GM21717 (cell line): ENCODE data around the gene COL5A3.
"Not testable (repeated sequence)": the region's sequence is repeated elsewhere in the genome, so short reads cannot be mapped to it uniquely, and the experiment has no call there.

Experiments
- ATAC-seq: cut with Tn5 transposase; IDR thresholded peaks from one replicate; pipeline ENCODE4 v1.9.1; 2021; ENCODE audit warnings: mild to moderate bottlenecking, moderate library complexity; ENCODE audit not compliant: unreplicated experiment

Gene COL5A3

GRCh38 chr19:9940778-9941177 lies 69.5 kb downstream of the COL5A3 start:
- ATAC-seq, result no peak

DNA sequence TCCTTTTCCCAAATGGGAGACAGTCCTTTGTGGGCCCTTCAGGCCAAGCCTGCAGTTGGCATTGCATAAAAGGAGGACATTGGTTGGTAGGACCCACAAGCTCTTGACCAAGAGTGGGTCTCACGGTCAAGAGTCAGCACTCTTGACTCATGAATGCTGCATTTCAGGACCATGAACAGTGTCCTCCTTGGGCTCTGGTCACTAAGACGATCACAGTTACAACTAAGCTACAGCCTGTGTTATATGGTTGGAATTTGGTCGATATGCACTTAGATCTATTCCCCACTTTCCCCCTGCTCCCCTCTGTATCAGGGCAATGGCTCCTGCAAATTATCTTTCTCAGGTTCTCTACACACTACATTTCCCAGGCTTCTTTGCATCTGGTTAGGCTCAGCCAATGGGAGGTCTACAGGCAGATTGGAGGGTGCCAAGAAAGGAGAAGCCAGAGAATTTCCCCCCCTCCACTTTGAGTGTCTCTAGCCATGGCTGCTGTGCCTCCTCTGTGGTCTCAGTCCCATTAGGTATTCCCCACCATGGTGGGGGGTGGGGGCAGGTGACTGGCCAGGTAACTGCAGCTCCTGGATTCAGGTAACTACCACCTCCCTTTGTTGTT lies 70.9 kb downstream of the COL5A3 start:
- no peak for ATAC-seq

DNA sequence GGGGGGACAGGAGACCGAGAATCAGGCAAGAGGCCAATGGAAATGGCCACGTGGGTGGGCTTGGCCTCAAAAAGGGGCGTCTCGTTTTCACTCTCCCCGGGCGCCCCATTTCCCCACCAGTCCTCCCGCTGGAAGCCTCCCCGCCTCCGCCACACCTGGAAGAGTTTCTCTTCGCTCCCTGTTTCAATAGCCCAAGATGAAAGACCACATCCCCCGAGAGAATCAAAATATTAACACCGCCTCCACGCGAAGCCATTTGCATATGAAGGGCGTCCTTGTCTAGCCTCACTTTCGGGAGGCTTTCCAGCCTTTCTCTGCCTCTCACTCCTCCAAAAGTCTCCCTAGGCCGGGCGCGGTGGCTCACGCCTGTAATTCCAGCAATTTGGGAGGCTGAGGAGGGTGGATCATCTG lies 73.3 kb downstream of the COL5A3 start:
- no peak for ATAC-seq

DNA sequence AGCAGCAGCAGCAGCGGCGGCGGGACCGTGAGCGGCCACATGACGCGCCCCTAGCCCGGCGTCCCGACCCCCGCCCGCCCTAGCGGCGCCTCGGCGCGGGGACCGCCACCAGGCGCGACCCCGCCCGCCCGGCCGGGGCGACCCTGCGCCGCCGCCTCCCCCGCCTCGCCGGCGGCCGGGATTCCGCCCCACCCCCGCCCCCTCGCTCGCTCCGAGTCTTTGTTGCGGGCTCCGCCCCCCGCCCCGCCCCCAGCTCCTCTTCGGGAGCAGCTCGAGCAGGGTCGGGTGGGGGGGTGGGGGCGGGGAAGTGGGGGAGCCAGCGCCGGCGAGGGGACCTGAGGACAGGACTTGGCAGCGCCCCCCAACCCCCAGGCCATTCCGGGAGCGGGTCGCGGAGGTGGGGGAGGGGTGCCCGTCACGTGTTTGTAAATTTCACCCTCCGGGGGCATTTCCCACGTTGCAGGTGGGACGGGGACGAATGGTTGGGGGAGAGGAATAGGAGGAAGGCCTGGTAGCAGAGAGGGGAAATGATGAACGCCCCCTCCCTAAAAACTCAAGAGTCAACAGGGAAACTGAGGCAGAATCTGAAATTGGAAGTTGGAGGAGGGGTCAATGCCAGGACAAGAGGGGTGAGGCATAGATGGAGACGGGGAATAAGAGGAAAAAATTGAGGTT lies 73.8 kb downstream of the COL5A3 start, which contains the start of gene OLFM2:
Gene OLFM2 (minus strand): TSS at position 190 of the 675 bp plus-strand sequence. CDS start 149 bp downstream, at position 41.
- ATAC-seq, result no peak

- ATAC-seq, result no peak
Observed at GRCh38 chr19:9935506-9936325, 74.6 kb downstream of the COL5A3 start.

DNA sequence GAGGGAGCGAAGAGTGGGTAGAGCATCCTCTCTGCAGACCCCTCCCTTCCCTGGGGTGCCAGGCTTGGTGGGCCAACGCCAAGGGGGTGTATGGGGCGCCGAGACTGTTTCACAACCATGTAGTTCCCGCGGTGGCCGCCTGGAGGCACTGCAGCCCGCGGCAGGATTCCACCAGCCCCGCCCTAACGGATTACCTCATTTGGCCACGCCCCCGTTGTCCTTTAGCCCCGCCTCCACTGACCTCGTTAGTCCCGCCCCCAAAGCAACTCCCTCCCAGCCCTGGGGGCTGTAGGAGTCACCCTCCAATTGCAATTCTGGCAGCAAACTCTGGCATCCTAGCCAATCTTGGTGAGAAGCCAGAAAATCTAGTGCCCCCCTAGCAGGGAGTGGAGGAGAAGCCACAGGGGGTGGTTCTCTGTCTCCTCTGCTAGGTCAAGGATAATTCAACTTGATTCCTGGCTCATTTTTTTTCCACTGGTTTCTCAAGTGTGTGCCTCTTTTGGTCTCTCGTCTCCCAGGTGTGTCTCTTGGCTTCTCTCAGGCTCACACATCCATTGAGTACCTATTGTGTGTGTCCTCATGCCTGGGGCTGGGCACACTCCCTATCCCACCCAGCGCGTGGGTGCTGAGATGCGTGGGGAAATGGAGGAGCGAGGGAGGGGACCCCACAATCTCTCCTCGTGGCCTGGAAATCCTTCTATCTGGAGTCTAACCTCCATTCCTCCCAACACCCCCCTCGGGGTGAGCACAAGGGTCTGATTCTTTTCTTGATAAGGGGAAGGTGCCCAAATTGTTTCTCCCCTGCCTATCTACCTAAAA lies 76.0 kb downstream of the COL5A3 start:
- no peak for ATAC-seq

DNA sequence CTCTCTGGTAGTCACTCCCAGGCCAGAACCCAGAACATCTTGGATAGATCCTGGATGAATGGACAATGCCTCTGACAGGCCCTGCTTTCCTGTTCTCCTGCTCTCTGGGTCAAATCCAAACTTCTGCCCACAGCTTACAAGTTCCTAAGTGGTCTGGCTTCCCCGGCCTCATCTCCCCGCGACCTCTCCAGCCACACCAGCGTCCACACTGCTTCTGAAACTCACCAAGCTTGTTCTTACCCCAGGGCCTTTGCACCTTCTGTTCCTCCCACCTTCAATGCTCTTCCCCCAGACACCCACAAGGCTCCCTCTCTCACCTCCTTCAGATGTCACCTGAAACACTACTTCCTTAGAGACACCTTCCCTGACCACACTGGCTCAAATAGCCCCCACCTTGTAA lies 77.5 kb downstream of the COL5A3 start:
- no peak for ATAC-seq

GRCh38 chr19:9931629-9932028 lies 78.7 kb downstream of the COL5A3 start:
- no peak for ATAC-seq

DNA sequence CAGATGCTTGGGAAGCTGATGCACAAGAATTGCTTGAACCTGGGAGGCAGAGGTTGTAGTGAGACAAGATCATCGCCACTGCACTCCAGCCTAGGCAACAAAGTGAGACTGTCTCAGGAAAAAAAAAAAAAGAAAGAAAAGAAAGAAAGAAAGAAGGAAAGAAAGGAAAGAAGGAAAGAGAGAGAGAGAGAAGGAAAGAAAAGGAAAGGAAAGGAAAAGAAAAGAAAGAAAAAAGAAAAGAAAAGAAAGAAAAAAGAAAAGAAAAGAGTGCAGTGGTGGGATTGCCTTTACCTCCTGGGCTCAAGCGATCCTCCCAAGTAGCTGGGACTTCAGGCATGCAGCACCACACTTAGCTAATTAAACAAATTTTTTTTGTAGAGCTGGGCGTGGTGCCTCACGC lies 86.9 kb downstream of the COL5A3 start:
- no peak for ATAC-seq

DNA sequence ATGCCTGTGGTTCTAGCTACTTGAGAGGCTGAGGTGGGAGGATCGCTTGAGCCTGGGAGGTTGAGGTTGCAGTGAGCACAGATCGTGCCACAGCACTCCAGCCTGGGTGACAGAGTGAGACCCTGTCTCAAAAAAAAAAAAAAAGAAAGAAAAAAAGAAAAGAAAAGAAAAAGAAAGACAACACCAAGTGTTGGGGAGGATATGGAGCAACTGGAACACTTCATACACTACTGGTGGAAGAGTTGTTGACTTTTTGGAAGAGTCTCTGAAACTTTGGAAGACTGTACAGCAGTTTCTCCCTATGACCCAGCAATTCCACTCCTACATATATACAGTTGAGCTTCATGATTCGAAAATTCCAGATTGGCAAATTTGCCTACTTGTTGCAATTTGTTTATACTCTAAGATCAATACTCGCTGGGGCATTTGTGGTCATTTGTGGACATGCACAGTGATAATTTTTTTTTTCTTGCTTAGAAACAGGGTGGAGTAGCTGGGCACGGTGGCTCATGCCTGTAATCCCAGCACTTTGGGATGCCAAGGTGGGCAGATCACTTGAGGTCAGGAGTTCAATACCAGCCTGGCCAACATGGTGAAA lies 87.4 kb downstream of the COL5A3 start:
- ATAC-seq, result not testable (repeated sequence)

GRCh38 chr19:9917321-9917720 lies 93.0 kb downstream of the COL5A3 start:
- ATAC-seq, result no peak

DNA sequence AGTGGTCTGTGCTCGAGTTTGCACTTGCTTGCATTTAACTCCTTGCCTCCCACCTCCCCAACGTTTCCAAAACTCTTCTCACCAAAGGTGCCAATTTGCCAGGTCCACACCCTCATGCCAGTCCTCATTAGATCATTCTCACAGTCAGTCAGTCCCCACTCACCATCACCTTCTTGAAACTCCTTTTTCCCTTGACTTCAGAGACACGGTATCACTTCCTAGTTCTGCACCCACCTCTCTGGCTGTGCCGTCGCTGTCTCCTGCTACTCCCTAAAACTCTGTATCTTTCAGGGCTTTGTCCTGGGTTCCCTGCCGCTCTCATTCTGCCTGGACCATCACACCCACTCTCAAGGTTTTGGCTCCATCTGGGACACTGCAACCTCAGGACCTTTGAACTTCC lies 93.6 kb downstream of the COL5A3 start:
- ATAC-seq, result no peak

- ATAC-seq, result no peak
Observed at GRCh38 chr19:9914315-9915207, 95.7 kb downstream of the COL5A3 start.

DNA sequence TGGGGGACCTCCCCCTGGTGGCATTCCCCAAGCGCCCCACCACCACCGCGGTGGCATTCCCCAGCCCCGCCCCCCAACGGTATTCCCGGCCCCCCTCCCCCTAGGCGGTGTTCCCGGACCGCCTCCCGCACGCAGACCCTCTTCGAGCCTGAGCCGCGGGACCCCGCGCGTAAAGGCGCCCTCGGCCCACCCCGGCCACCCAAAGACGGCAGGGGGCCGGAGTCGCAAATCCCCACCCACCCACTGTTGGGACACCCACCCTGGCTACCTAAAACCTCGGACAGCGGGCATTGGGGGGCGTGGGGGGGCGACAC lies 96.3 kb downstream of the COL5A3 start:
- no peak for ATAC-seq

DNA sequence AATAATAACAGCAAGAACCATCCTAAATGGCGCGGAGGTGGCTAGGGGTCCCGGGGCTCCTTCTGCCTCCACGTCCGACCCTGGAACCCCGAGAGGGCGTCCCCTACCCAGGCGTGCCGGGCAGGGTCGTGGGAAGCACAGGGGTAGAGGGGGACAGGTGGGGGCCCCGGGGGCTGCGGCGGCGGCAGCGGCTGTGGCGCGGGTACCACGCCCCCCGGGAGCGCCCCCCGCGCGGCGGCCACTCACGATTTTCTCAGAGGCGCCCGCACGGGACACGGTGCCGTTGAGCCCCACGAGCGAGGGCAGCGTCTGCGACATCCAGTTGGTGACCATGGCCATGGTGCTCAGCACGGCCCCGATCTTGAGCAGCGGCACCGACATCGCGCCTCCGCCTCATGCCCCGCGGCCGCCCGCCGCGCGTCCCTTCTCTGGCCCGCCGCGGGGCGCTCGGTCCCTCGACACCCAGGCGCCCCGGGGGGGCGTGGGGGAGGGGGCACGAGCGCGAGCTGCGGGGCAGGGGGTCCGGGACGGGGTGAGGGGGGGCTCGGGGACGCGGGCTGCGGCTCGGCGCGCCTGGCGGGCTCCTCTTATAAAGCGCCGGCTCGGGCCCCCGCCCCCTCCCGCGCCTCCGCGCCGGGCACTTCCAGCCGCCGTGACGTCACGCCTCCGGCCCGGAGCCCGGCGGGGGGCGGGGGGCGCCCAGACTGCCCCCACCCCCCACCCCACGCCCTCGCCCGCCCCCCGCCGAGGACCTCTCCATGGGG lies 96.9 kb downstream of the COL5A3 start:
- ATAC-seq, result no peak

DNA sequence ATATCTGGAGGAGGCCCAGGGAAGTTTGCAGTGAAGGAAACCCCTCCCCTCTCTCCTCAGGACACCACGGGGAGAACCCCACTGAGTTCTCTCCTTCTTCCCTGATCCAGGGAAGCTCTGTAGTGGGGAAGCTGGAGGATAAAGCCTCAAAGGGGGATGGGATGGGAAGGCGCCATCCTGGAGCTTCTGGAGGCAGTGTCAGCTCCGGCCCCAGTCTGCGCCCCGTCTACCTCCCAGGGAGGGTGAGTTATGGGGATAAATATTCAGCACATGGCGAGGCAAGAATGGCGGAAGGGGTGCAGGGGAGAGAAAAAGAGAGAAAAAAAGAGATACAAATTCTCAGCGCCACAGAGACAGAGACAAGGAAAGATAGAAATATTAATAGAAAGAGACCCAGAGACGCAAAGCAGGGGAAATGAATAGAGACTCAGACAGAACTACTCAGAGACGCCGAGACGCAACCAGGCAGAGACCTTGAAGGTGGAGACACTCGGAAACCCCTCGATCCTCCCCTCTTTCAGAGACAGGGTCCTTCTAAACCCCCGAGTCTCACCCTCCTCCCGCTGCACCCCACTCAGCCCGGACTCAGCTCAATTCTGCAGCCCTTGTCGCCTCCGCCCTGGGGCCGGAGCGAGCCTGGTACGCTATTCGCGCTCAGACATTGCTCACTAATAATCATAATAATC lies 97.6 kb downstream of the COL5A3 start:
- ATAC-seq, result no peak

DNA sequence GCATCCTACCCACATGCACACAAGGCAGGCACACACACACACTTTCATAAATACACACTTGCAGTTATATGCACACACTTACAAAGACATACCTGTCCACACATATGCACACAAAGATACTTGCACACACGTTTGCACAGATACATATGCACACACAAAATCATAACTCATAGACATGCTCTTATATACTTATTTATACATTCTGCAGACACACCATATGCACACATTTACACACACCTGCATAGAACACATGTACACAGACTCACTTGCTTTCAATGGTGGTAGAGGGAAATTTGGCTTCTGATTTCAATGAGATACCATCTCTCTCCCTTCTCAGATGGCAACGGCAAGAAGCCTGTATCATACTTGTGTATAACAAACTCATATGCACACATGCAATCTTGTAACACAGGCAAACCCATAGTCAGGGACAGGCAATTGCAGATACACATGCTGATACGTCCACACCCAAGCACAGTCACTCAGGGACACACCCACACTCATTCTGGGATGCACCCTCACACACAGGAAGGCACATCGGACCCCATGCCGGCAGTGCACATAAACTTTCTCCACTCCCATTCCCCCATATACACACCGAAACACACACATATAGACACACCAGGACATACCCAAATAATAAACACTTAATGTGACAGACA lies 98.6 kb downstream of the COL5A3 start:
- ATAC-seq, result no peak

DNA sequence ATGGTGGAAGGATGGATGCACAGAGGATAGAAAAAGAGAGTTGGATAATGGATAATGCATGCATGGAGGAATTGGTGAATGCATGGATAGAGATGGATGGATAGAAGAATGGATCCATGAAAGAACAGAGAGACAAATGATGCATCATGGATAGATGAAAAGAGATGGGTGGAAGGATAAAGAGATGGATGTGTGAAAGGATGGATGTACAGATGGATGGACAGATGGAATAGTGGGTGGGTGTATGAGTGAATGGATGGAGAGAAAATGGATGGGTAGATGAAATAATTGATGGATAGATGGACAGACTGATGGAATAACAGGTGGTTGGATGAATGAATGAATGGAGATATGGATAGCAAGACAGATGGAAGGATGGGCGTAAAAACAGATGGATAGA lies 99.7 kb downstream of the COL5A3 start:
- no peak for ATAC-seq
